ENCODE results near the gene SLC25A20. TPM values are rescaled to one million over a fixed set of nuclear protein-coding genes. Genes with fewer than 3 reads are reported as not detected.
A peak's percentile ranks its signal among the peaks of the same experiment; 100 is the strongest.

The SLC25A20 gene
- total RNA-seq, 3 donors from 2014 or later: 32.7 to 39.0 (median 36.9) TPM

DNA sequence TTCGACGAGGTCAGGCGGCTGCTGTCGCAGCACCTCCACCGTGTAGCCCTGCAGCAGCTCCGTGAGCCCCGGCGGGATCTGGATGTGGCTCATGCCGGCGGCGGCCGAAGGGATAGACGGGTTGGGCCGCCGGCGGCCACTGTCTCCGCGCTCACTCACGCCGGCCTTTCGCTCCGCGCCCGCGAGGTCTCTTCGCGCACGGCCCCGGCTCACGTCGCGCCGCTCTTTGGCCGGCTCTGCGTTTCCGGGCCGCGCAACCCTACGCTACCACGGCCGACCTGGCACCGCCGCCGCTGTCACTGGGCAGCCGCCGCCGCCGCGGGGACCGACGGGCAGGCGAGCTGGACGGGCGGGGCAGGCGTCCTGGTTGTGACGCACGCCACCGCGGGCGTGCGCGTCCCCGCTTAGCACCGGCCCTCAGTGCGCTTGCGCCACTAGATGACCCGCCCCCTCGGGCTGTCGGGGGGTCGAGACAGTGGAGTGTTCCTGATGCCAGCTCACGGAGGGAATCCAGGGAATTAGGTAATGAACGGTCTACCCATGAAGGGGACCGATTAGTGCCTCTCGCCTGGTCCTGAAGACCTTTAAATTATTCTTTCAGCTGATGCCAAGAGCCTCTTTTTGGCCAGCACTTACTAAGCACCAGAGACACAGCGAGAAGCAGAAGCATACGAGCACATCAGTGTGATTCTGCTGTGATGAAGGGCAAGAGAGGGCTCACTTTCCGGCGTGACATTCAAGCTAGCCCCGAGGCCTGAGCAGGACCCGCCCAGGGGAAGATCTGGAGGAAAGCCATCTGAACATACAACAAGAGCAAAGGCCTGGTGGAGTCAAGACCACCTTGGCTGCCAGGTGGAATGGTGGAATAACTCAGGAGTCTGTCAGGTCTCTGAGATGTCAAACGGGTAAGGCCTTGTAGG lies 50.9 kb downstream of the SLC25A20 start, which contains the start of gene PRKAR2A:
Gene PRKAR2A (minus strand): TSS at position 371 of the 920 bp plus-strand sequence. CDS start 278 bp downstream, at position 93.
- ATAC-seq (peak; percentile 97), DNase-seq (peak; percentile 90 to 94 (median 93))
- TF ChIP-seq, protein P1, sequence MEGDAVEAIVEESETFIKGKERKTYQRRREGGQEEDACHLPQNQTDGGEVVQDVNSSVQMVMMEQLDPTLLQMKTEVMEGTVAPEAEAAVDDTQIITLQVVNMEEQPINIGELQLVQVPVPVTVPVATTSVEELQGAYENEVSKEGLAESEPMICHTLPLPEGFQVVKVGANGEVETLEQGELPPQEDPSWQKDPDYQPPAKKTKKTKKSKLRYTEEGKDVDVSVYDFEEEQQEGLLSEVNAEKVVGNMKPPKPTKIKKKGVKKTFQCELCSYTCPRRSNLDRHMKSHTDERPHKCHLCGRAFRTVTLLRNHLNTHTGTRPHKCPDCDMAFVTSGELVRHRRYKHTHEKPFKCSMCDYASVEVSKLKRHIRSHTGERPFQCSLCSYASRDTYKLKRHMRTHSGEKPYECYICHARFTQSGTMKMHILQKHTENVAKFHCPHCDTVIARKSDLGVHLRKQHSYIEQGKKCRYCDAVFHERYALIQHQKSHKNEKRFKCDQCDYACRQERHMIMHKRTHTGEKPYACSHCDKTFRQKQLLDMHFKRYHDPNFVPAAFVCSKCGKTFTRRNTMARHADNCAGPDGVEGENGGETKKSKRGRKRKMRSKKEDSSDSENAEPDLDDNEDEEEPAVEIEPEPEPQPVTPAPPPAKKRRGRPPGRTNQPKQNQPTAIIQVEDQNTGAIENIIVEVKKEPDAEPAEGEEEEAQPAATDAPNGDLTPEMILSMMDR (IDR thresholded peaks at IDR 0.05): no peak
- H3K9me3 ChIP-seq: no peaks in the 10 kb centered on the region
- H3K36me3 ChIP-seq (ENCODE audit: low read depth): no peaks in the 10 kb centered on the region
- intact Hi-C loops (cut with DNase I, micrococcal nuclease): no loop called here
- H3K4me1 ChIP-seq (ENCODE audit: low read depth): peaks cover 20% of the 10 kb centered on the region
- H3K4me3 ChIP-seq: peak within 1 kb of the TSS; percentile 76

DNA sequence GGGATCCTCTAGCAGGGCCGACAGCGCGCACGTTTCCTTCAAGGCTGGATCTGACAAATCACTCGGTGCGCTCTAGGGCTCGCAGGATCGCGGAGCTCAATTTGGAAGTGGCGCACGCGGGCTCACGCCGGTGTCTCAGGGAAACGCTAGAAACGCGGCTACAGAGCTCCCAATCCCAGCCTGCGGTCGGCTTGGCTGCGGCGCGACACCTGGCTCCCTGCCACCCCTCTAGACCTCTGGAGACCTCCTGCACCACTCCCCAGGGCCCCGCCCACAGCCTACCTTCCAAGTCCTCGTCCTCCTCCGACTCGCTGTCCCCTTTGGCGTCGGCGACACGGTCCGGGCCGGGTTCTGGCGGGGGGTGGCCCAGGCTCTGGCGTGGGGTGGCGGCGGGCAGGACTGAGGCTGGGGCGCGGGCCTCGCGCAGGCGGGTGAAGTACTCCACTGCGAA lies 51.6 kb downstream of the SLC25A20 start:
- TF ChIP-seq, protein P1 (IDR thresholded peaks at IDR 0.05): no peak
- H3K4me3 ChIP-seq: peak overlapping the region; percentile 76
- intact Hi-C loops (cut with DNase I, micrococcal nuclease): no loop called here

GRCh38 chr3:48845170-48845569 lies 53.5 kb downstream of the SLC25A20 start:
- ATAC-seq: no peak
- no peak for DNase-seq

More for the DNA sequence above, 51.6 kb downstream of the SLC25A20 start:
- ATAC-seq (peak; percentile 78), DNase-seq (peak; percentile 87 to 91 (median 90))
- H3K36me3 ChIP-seq (ENCODE audit: low read depth): no peaks in the 10 kb centered on the region
- H3K4me1 ChIP-seq (ENCODE audit: low read depth): peaks cover 20% of the 10 kb centered on the region
- H3K9me3 ChIP-seq: no peaks in the 10 kb centered on the region

GRCh38 chr3:48837163-48837562 lies 61.5 kb downstream of the SLC25A20 start:
- intact Hi-C loops (cut with DNase I, micrococcal nuclease): no loop called here
- TF ChIP-seq, protein P1 (IDR thresholded peaks at IDR 0.05): no peak
- Histone ChIP-seq H3K36me3 (ENCODE audit: low read depth) (no peaks in the 10 kb centered on the region), H3K4me3 (no peak overlapping the region), H3K4me1 (ENCODE audit: low read depth) (no peaks in the 10 kb centered on the region), H3K9me3 (no peaks in the 10 kb centered on the region)
- no peak for DNase-seq
- ATAC-seq: no peak

More at GRCh38 chr3:48845170-48845569, 53.5 kb downstream of the SLC25A20 start:
- TF ChIP-seq, protein P1 (IDR thresholded peaks at IDR 0.05): no peak
- H3K9me3 ChIP-seq: no peaks in the 10 kb centered on the region
- H3K4me1 ChIP-seq (ENCODE audit: low read depth): peaks cover 20% of the 10 kb centered on the region
- intact Hi-C loops (cut with DNase I, micrococcal nuclease): no loop called here
- no peak overlapping the region for H3K4me3 ChIP-seq
- no peaks in the 10 kb centered on the region for H3K36me3 ChIP-seq (ENCODE audit: low read depth)

- TF ChIP-seq, protein P1 (IDR thresholded peaks at IDR 0.05): no peak
- H3K4me1 ChIP-seq (ENCODE audit: low read depth): no peaks in the 10 kb centered on the region
- no peak for ATAC-seq
- intact Hi-C loops (cut with DNase I, micrococcal nuclease): no loop called here
- no peaks in the 10 kb centered on the region for H3K9me3 ChIP-seq
- H3K36me3 ChIP-seq (ENCODE audit: low read depth): no peaks in the 10 kb centered on the region
- DNase-seq: no peak
- H3K4me3 ChIP-seq: no peak overlapping the region
Observed at GRCh38 chr3:48835650-48836366, 62.9 kb downstream of the SLC25A20 start.
